ENCODE data around the gene YWHAG.
"Not testable (repeated sequence)": the region's sequence is repeated elsewhere in the genome, so short reads cannot be mapped to it uniquely, and the experiment has no call there.

DNA sequence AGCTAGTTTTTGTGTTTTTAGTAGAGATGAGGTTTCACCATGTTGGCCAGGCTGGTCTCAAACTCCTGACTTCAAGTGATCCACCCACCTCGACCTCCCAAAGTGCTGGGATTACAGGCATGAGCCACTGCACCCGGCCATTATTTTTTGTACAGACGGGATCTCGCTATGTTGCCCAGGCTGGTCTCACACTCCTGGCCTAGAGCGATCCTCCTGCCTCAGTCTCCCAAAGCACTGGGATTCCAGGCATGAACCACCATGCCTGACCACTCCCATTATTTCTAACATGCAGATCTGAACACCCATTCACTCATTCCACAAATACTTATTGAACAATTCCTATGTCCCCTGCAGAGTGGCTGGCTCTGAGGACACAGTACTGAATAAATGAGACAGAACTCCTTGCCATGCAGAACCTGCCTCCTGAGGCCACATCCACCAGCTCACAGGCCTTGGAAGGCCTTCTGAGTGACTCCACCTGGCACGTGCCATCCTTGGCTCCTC lies 67.9 kb downstream of the YWHAG start:
- TF ChIP-seq YY1 (IDR thresholded peaks at IDR 0.05; ENCODE audit: low read depth); TAF1 (IDR thresholded peaks at IDR 0.05; ENCODE audit: borderline replicate concordance, low read depth, low read length); RXRA (IDR thresholded peaks at IDR 0.05; ENCODE audit: borderline replicate concordance, low read depth); TEAD4 (IDR thresholded peaks at IDR 0.05; ENCODE audit: borderline replicate concordance, insufficient read depth); CHD2 (IDR thresholded peaks at IDR 0.05; ENCODE audit: low read length, partially characterized antibody); FOXM1 (IDR thresholded peaks at IDR 0.05; ENCODE audit: low read depth); RCOR1 (IDR thresholded peaks at IDR 0.05; ENCODE audit: low read length): not testable (repeated sequence)
- TF ChIP-seq, protein P1, sequence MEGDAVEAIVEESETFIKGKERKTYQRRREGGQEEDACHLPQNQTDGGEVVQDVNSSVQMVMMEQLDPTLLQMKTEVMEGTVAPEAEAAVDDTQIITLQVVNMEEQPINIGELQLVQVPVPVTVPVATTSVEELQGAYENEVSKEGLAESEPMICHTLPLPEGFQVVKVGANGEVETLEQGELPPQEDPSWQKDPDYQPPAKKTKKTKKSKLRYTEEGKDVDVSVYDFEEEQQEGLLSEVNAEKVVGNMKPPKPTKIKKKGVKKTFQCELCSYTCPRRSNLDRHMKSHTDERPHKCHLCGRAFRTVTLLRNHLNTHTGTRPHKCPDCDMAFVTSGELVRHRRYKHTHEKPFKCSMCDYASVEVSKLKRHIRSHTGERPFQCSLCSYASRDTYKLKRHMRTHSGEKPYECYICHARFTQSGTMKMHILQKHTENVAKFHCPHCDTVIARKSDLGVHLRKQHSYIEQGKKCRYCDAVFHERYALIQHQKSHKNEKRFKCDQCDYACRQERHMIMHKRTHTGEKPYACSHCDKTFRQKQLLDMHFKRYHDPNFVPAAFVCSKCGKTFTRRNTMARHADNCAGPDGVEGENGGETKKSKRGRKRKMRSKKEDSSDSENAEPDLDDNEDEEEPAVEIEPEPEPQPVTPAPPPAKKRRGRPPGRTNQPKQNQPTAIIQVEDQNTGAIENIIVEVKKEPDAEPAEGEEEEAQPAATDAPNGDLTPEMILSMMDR (IDR thresholded peaks at IDR 0.05) = not testable (repeated sequence)
- TF ChIP-seq, protein P2, sequence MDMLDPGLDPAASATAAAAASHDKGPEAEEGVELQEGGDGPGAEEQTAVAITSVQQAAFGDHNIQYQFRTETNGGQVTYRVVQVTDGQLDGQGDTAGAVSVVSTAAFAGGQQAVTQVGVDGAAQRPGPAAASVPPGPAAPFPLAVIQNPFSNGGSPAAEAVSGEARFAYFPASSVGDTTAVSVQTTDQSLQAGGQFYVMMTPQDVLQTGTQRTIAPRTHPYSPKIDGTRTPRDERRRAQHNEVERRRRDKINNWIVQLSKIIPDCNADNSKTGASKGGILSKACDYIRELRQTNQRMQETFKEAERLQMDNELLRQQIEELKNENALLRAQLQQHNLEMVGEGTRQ (IDR thresholded peaks at IDR 0.05; ENCODE audit: borderline replicate concordance, low read depth, low read length) = not testable (repeated sequence)
- TF ChIP-seq, protein P3, sequence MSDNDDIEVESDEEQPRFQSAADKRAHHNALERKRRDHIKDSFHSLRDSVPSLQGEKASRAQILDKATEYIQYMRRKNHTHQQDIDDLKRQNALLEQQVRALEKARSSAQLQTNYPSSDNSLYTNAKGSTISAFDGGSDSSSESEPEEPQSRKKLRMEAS (IDR thresholded peaks at IDR 0.05; ENCODE audit: low read depth) = not testable (repeated sequence)

Measured in SK-N-SH (cell line).